Panc1 (cell line): Measurements from ENCODE around the gene BICDL2.
A peak's percentile ranks its signal among the peaks of the same experiment; 100 is the strongest.

Source experiments
- POLR2AphosphoS5 ChIP-seq: IDR thresholded peaks from 2 replicates; pipeline ENCODE4 v1.6.1; 2012; ENCODE audit warnings: mild to moderate bottlenecking, low read depth, low read length, moderate library complexity
- TF ChIP-seq, protein P1 (sequence below): fragments of 450-650 bp; IDR thresholded peaks from 2 replicates; pipeline ENCODE4 v1.5.1; 2017; ENCODE audit warnings: mild to moderate bottlenecking
- TF ChIP-seq, protein P2 (sequence below), 2 experiments: IDR thresholded peaks; 2 replicates each; pipeline ENCODE4 v1.6.1; 2011 to 2012; ENCODE audit warnings: low read depth in 2 of 2, control low read depth in 1 of 2, low read length in 1 of 2, mild to moderate bottlenecking in 1 of 2, moderate library complexity in 1 of 2; ENCODE audit not compliant: insufficient read depth in 1 of 2

DNA sequence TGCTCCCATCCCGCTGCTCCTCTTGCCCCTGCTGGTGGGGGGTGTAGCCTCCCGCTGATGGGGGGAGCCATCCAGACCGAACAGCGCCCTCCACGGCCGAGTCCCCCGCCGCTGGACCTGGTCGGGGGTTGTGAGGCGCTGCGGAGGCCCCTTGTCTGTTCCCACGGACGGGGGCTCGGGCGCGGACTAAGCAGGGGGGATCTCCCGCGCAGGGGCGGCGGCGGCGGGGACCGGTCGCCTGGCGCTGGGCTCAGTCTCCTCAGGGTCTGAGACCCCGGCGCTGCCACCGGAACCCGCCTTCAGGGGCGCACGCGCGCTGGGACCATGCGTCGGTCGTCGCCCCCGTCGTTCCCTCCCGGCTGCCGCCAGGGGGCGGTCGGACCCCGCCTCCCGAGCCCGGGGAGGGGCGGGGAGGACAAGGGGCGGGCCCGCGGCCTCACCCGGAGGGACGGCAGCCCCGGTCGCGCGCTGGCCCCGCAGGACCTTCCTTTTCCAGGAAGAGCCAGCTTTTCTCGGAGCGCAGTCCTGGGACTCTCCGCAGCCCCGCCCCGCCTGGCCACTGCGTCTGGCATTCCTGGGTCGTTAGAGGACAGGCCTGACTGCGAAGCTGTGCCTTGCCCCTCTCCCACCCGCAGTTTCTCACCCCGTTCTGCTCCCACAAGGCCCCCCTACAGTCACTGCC, 22.4 kb upstream of the BICDL2 start:
- TF ChIP-seq POLR2AphosphoS5: peak; percentile 33; the same call in 1 of the 2 replicates
- TF ChIP-seq, protein P1, sequence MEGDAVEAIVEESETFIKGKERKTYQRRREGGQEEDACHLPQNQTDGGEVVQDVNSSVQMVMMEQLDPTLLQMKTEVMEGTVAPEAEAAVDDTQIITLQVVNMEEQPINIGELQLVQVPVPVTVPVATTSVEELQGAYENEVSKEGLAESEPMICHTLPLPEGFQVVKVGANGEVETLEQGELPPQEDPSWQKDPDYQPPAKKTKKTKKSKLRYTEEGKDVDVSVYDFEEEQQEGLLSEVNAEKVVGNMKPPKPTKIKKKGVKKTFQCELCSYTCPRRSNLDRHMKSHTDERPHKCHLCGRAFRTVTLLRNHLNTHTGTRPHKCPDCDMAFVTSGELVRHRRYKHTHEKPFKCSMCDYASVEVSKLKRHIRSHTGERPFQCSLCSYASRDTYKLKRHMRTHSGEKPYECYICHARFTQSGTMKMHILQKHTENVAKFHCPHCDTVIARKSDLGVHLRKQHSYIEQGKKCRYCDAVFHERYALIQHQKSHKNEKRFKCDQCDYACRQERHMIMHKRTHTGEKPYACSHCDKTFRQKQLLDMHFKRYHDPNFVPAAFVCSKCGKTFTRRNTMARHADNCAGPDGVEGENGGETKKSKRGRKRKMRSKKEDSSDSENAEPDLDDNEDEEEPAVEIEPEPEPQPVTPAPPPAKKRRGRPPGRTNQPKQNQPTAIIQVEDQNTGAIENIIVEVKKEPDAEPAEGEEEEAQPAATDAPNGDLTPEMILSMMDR: peak; percentile 97
- TF ChIP-seq, protein P2, sequence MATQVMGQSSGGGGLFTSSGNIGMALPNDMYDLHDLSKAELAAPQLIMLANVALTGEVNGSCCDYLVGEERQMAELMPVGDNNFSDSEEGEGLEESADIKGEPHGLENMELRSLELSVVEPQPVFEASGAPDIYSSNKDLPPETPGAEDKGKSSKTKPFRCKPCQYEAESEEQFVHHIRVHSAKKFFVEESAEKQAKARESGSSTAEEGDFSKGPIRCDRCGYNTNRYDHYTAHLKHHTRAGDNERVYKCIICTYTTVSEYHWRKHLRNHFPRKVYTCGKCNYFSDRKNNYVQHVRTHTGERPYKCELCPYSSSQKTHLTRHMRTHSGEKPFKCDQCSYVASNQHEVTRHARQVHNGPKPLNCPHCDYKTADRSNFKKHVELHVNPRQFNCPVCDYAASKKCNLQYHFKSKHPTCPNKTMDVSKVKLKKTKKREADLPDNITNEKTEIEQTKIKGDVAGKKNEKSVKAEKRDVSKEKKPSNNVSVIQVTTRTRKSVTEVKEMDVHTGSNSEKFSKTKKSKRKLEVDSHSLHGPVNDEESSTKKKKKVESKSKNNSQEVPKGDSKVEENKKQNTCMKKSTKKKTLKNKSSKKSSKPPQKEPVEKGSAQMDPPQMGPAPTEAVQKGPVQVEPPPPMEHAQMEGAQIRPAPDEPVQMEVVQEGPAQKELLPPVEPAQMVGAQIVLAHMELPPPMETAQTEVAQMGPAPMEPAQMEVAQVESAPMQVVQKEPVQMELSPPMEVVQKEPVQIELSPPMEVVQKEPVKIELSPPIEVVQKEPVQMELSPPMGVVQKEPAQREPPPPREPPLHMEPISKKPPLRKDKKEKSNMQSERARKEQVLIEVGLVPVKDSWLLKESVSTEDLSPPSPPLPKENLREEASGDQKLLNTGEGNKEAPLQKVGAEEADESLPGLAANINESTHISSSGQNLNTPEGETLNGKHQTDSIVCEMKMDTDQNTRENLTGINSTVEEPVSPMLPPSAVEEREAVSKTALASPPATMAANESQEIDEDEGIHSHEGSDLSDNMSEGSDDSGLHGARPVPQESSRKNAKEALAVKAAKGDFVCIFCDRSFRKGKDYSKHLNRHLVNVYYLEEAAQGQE (IDR thresholded peaks at IDR 0.05; ENCODE audit: insufficient read depth in 1 of 2, low read depth in 2 of 2, low read length in 1 of 2): no peak
